Thymus (tissue), 11 donors: ENCODE data around the gene TOMM22. TPM values are rescaled to one million over a fixed set of nuclear protein-coding genes. Genes with fewer than 3 reads are reported as not detected.

Source experiments
- DNase-seq, 9 donors: peaks; one replicate each; pipeline ENCODE4 v3.0.0-alpha.2; 2013; ENCODE audit warnings: low spot score in 9 of 9, low read depth in 6 of 9, missing footprints in 1 of 9
- H3K27ac ChIP-seq, 2 donors: one replicate each; pipeline ENCODE4 v1.5.1; 2013; ENCODE audit warnings: control low read depth in 1 of 2, low read depth in 1 of 2, low read length in 1 of 2, mild to moderate bottlenecking in 1 of 2, moderate library complexity in 1 of 2
- H3K27me3 ChIP-seq, 2 donors: one replicate each; pipeline ENCODE4 v1.5.1; 2013; ENCODE audit warnings: low read length in 1 of 2; ENCODE audit not compliant: control insufficient read depth in 2 of 2, insufficient read depth in 1 of 2
- H3K36me3 ChIP-seq, 2 donors: one replicate each; pipeline ENCODE4 v1.5.1; 2013; ENCODE audit warnings: low read length in 1 of 2, mild to moderate bottlenecking in 1 of 2, moderate library complexity in 1 of 2; ENCODE audit not compliant: control insufficient read depth in 2 of 2, insufficient read depth in 2 of 2
- H3K4me1 ChIP-seq, 2 donors: one replicate each; pipeline ENCODE4 v1.5.1; 2013; ENCODE audit warnings: low read length in 2 of 2; ENCODE audit not compliant: control insufficient read depth in 2 of 2, insufficient read depth in 2 of 2
- H3K4me3 ChIP-seq, 2 donors: one replicate each; pipeline ENCODE4 v1.5.1; 2013; ENCODE audit warnings: low read length in 2 of 2, control low read depth in 1 of 2, mild to moderate bottlenecking in 1 of 2
- H3K9me3 ChIP-seq, 2 donors: one replicate each; pipeline ENCODE4 v1.5.1; 2013; ENCODE audit warnings: low read length in 1 of 2, mild to moderate bottlenecking in 1 of 2; ENCODE audit not compliant: control insufficient read depth in 2 of 2, insufficient read depth in 1 of 2
- WGBS: extraction: QIAGEN DNeasy Blood & Tissue Kit; methylation state at CpG from one replicate; pipeline ENCODE4 v1.1.7; 2013; 5-methylcytosine and 5-hydroxymethylcytosine counted together
- polyA plus RNA-seq: library from polyadenylated mRNA; stranded (reverse); fragments of 200-250 nt; gene quantifications from one replicate; pipeline ENCODE4 v1.2.3, GENCODE V29; 2013
- total RNA-seq: library from RNA; stranded (reverse); fragments of 120-200 nt; gene quantifications from one replicate; pipeline ENCODE4 v1.2.4, GENCODE V29; 2013
- donor health status: healthy.

Gene TOMM22
- total and polyA plus RNA-seq, 2 donors: 38.9 to 63.9 TPM

DNA sequence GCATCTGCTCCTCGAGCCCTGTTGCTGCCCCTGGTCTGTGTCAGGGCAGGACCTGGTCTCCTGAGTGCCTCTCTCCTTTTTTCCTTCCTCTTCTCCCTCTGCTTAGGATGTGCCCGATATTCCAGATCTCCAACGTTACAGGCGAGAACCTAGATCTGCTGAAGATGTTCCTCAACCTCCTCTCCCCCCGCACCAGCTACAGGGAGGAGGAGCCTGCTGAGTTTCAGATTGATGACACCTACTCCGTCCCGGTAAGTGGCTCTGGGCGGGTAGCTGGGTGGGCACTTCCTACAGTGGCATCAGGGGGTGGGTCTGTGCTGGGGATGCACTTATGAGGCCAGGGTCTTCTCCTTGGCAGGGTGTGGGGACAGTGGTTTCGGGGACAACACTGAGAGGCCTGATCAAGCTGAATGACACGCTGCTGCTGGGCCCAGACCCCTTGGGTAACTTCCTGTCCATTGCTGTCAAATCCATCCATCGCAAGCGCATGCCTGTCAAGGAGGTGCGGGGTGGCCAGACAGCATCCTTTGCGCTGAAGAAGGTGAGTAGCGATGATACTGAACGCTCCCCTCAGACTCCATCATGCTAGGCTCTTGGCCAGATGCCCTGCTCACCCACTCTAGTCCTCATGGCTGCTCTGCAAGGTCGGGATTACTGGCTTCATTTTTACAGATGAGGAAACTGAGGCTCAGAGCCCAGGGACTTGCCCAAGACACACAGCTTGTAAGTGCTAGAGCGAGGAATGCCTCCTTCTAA lies 44.3 kb downstream of the TOMM22 start:
- Histone ChIP-seq H3K4me1 (no peaks in the 10 kb centered on the region), H3K27me3 (no peaks in the 10 kb centered on the region), H3K27ac (no peak overlapping the region), H3K9me3 (no peaks in the 10 kb centered on the region), H3K4me3 (no peak overlapping the region), H3K36me3 (peaks cover 83 to 98% of the 10 kb centered on the region in 2 donors)
- WGBS: 97% methylated on average over 18 of the region's 18 CpGs
- no peak for DNase-seq

DNA sequence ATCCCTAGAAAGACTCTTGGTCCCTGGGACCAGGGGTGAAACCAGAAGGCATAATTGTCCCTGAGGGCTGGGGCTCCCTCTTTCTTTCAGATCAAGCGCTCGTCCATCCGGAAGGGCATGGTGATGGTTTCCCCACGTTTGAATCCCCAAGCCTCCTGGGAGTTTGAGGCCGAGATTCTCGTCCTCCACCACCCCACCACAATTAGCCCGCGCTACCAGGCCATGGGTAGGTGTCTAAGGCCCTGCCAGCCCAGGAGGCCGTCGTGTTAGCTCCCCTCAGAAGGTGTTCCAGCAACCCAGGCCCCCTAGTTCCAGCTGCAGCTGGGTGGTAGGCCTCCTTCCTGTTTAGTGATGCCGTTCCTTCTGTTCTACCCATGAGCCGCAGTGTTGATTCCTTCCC lies 45.4 kb downstream of the TOMM22 start:
- 97% methylated on average over 12 of the region's 12 CpGs for WGBS
- no peak for DNase-seq

DNA sequence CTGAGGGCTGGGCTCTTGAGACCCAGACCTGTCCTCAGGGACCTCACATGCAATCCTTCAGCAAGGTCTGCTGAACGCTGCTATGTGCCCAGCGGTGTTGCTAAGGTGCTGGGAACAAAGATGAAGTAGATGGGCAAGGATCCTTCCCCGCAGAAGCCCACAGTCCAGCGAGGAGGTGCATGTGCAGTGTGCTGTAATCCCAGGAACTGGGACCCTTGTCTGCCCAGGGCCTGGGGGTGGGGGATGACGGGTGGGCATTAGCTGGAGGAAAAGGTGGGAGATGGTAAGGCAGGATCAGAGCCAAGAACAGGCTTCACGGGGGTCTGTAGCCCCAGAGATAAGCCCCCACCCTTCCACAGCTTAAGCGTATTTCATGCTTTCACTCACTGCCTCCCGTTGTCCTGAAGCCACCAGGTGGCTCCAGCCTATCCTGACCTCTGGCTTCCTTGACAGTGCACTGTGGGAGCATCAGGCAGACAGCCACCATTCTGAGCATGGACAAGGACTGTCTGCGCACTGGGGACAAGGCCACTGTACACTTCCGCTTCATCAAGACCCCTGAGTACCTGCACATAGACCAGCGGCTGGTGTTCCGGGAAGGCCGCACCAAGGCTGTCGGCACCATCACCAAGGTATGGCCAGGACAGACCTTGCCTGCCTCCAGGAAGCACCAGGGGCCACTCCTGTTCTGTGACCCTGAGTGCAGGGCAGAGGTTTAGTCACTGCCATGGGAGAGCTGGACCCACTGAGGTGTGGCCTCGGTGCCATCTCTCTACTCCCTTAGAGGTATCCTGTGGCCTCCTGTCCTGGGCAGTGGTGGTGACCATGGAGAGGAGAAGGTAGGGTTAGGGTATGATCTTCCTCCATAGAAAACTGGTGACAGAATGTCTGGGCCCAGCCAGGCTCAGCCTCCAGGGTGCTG lies 46.0 kb downstream of the TOMM22 start:
- Histone ChIP-seq H3K4me1 (no peaks in the 10 kb centered on the region), H3K36me3 (peaks cover 89 to 97% of the 10 kb centered on the region in 2 donors), H3K27me3 (no peaks in the 10 kb centered on the region), H3K9me3 (no peaks in the 10 kb centered on the region), H3K27ac (no peak overlapping the region), H3K4me3 (no peak overlapping the region)
- no peak for DNase-seq
- WGBS: 98% methylated on average over 15 of the region's 15 CpGs

More for the DNA sequence above, 45.4 kb downstream of the TOMM22 start:
- Histone ChIP-seq H3K9me3 (no peaks in the 10 kb centered on the region), H3K27ac (no peak overlapping the region), H3K4me1 (no peaks in the 10 kb centered on the region), H3K36me3 (peaks cover 86 to 99% of the 10 kb centered on the region in 2 donors), H3K27me3 (no peaks in the 10 kb centered on the region), H3K4me3 (no peak overlapping the region)

DNA sequence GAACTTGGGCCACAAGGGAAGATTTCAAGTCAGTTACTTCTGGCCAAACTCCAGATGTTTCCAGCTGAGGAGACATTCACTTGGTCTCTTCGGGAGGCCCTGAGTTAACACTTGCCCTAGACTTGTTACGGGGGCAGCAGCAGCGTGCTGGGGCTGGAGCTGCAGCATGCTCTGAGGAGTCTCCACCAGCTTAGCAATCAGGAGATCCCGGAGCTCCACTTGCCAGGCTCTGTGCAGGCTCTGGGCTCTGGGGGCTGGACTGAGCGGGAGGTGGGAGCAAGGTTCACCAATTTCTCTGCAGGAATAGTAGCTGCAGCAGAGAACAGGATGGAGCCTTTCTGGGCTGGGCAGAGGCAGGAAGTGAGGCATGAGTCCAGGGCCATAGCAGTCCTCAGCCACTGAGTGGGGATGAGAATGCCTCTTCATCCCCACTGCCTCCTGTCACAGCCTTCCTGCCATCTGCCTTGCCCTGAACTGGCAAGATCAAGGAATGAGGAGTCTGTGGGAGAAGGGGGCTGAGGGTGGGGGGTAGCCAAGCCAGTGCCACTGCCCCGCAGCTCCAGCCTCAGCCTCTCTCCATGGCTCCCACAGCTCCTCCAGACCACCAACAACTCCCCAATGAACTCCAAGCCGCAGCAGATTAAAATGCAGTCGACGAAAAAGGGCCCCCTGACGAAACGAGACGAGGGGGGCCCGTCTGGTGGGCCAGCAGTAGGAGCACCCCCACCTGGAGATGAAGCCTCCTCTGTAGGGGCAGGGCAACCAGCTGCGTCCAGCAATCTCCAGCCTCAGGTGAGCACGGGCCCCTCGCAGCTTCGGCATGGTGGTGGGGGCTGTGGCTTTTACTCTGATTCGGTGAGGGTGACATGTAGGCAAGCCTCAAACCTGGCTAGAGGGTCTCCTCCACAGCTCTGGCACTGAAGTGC lies 47.4 kb downstream of the TOMM22 start:
- Histone ChIP-seq H3K9me3 (no peaks in the 10 kb centered on the region), H3K4me3 (no peak overlapping the region), H3K27me3 (no peaks in the 10 kb centered on the region), H3K36me3 (peaks cover 84 to 96% of the 10 kb centered on the region in 2 donors), H3K27ac (no peak overlapping the region), H3K4me1 (peaks cover 0 to 7% of the 10 kb centered on the region in 2 donors)
- 98% methylated on average over 18 of the region's 18 CpGs for WGBS
- no peak for DNase-seq

DNA sequence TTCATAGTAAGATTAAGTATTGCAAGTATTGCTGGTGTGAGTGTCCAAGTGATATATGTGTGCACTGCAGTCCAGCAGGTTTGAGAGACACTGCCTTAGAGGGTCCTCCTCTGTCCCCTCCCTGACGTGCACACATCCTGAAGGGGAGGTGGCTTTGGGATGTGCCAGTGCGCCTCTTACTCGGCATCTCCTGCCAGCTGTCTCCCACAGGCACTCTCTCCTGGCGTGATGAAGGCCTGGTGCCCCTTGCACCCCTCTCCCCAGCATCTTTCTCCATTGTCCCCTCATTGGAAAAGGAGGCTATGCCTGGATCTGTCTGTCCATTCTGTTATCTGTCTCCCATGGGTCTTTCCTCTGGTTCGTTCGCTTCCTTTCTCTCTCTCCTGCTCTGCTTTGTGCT lies 48.2 kb downstream of the TOMM22 start:
- 95% methylated on average over 6 of the region's 6 CpGs for WGBS
- DNase-seq: no peak
- peaks cover 0 to 14% of the 10 kb centered on the region in 2 donors for H3K4me1 ChIP-seq
- H3K36me3 ChIP-seq: peaks cover 87 to 96% of the 10 kb centered on the region in 2 donors
- no peak overlapping the region for H3K4me3 ChIP-seq
- no peak overlapping the region for H3K27ac ChIP-seq
- H3K27me3 ChIP-seq: no peaks in the 10 kb centered on the region
- H3K9me3 ChIP-seq: no peaks in the 10 kb centered on the region

DNA sequence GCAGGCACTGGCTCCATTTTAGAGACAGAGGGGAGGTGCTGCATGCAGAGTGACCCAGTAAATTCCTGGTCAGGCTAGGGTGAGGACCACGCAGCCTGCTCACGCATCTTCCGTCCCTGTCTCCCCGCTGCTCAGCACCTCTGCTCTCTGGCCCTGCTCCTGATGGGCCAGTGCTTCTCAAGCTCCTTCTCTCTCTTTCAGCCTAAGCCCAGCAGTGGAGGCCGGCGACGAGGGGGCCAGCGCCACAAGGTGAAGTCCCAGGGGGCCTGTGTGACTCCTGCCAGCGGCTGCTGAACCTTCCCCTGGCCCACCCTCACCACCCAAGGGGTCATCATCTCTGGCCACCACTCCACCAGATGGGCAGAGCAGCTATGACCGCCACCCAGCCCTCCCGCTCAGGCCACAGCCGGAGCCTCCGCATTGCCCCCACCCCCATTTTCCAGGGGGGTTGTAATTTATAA lies 48.7 kb downstream of the TOMM22 start:
- Histone ChIP-seq H3K4me3 (no peak overlapping the region), H3K27ac (no peak overlapping the region), H3K4me1 (peaks cover 0 to 18% of the 10 kb centered on the region in 2 donors), H3K9me3 (no peaks in the 10 kb centered on the region), H3K36me3 (peaks cover 89 to 96% of the 10 kb centered on the region in 2 donors), H3K27me3 (no peaks in the 10 kb centered on the region)
- WGBS: 99% methylated on average over 13 of the region's 13 CpGs
- DNase-seq: no peak

DNA sequence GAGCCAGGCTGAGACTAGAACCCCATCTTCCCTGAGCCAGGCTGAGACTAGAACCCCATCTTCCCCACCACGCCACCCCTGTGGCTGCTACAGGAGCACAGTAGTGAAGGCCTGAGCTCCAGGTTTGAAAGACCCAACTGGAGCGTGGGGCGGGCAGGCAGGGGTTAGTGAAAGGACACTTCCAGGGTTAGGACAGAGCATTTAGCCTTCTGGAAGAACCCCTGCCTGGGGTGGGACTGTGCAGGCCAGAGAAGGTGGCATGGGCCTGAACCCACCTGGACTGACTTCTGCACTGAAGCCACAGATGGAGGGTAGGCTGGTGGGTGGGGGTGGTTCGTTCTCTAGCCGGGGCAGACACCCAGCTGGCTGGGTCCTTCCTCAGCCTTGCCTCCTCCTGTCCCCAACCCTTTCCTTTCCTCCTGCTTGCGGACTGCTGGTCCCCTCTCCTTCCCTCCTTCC lies 50.0 kb downstream of the TOMM22 start:
- Histone ChIP-seq H3K36me3 (peaks cover 88 to 96% of the 10 kb centered on the region in 2 donors), H3K4me3 (no peak overlapping the region), H3K27ac (no peak overlapping the region), H3K4me1 (peaks cover 0 to 31% of the 10 kb centered on the region in 2 donors), H3K27me3 (no peaks in the 10 kb centered on the region), H3K9me3 (no peaks in the 10 kb centered on the region)
- 97% methylated on average over 6 of the region's 6 CpGs for WGBS
- DNase-seq: no peak

DNA sequence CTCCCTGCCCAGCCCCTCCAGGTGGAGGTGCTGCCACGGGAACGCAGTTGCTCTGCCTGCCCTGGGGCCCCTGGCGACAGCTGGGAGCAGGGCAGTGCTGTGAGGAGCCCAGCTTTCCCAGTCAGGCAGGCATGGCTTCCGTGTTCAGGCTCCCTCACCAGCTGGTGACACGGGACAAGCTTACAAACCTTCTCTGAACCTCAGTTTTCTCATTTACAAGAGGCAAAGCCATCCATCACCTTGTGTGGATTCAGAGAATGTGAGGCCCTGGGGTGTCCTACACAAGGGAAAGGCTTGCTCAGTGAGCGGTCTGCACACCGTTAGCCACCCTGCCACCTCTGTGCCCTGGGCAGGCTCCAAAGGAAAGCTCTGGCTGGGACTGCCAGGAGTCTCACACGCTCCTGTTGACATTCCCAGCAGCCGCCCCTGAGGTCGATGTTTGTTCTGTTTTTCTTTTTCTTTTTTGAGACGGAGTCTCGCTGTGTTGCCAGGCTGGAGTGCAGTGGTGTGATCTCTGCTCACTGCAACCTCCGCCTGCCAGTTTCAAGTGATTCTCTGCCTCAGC lies 50.6 kb downstream of the TOMM22 start:
- Histone ChIP-seq H3K27me3 (no peaks in the 10 kb centered on the region), H3K4me1 (peaks cover 0 to 37% of the 10 kb centered on the region in 2 donors), H3K27ac (no peak overlapping the region), H3K9me3 (no peaks in the 10 kb centered on the region), H3K36me3 (peaks cover 88 to 96% of the 10 kb centered on the region in 2 donors), H3K4me3 (no peak overlapping the region)
- 97% methylated on average over 13 of the region's 13 CpGs for WGBS
- DNase-seq: no peak
